Neural progenitor cell (in vitro differentiated cells): ENCODE data around the gene OPHN1. TPM values are rescaled to one million over a fixed set of nuclear protein-coding genes. Genes with fewer than 3 reads are reported as not detected.
"Not testable (repeated sequence)": the region's sequence is repeated elsewhere in the genome, so short reads cannot be mapped to it uniquely, and the experiment has no call there.

ENCODE experiments used
- DNase-seq: peaks from one replicate; pipeline ENCODE4 v3.0.0-alpha.2; 2016; ENCODE audit warnings: low spot score
- H2AFZ ChIP-seq: fragments of 200-600 bp; sonication (generic); replicated peaks from 2 replicates; pipeline ENCODE4 v1.6.1; 2016; ENCODE audit warnings: antibody characterized with exemption
- H3F3A ChIP-seq: fragments of 200-600 bp; sonication (generic); 2 replicates; pipeline ENCODE4 v1.6.1; 2016; ENCODE audit warnings: antibody characterized with exemption, low read depth
- H3K27ac ChIP-seq: fragments of 200-600 bp; sonication (generic); 2 replicates; pipeline ENCODE4 v1.5.1; 2016; ENCODE audit warnings: mild to moderate bottlenecking
- H3K27me3 ChIP-seq: fragments of 200-600 bp; sonication (generic); 2 replicates; pipeline ENCODE4 v1.6.1; 2016; ENCODE audit warnings: mild to moderate bottlenecking, moderate library complexity
- H3K36me3 ChIP-seq: fragments of 200-600 bp; sonication (generic); 2 replicates; pipeline ENCODE4 v1.5.1; 2016
- H3K4me1 ChIP-seq: fragments of 200-600 bp; sonication (generic); 2 replicates; pipeline ENCODE4 v1.6.1; 2016; ENCODE audit warnings: mixed run types
- H3K4me2 ChIP-seq: fragments of 200-600 bp; sonication (generic); 2 replicates; pipeline ENCODE4 v1.6.1; 2016
- H3K4me3 ChIP-seq: fragments of 200-600 bp; sonication (generic); 2 replicates; pipeline ENCODE4 v1.5.1; 2016
- H3K79me2 ChIP-seq: fragments of 200-600 bp; sonication (generic); 2 replicates; pipeline ENCODE4 v1.6.1; 2016; ENCODE audit warnings: low read depth
- H3K9ac ChIP-seq: fragments of 200-600 bp; sonication (generic); 2 replicates; pipeline ENCODE4 v1.6.1; 2016
- H3K9me3 ChIP-seq: fragments of 200-600 bp; sonication (generic); 2 replicates; pipeline ENCODE4 v1.5.1; 2016; ENCODE audit warnings: low read depth
- H4K20me1 ChIP-seq: fragments of 200-600 bp; sonication (generic); 2 replicates; pipeline ENCODE4 v1.6.1; 2016; ENCODE audit warnings: low read depth
- H3K27ac Mint-ChIP-seq: 3 replicates; pipeline ENCODE4 v1.8.0; 2021; ENCODE audit warnings: mixed read lengths
- H3K27me3 Mint-ChIP-seq: 2 replicates; pipeline ENCODE4 v1.8.0; 2022; ENCODE audit warnings: low read depth, mild to moderate bottlenecking, inconsistent platforms, moderate library complexity, mixed read lengths; ENCODE audit not compliant: insufficient read depth
- H3K36me3 Mint-ChIP-seq: 3 replicates; pipeline ENCODE4 v1.8.0; 2021; ENCODE audit warnings: mixed read lengths
- H3K4me1 Mint-ChIP-seq: 3 replicates; pipeline ENCODE4 v1.8.0; 2021; ENCODE audit warnings: mixed read lengths
- H3K4me3 Mint-ChIP-seq: 3 replicates; pipeline ENCODE4 v1.8.0; 2021; ENCODE audit warnings: mild to moderate bottlenecking, moderate library complexity, mixed read lengths
- H3K9me3 Mint-ChIP-seq: 3 replicates; pipeline ENCODE4 v1.8.0; 2020; ENCODE audit warnings: mixed read lengths
- CTCF ChIP-seq: fragments of 200-600 bp; sonication (generic); IDR thresholded peaks from 2 replicates; pipeline ENCODE4 v1.5.1; 2017; ENCODE audit warnings: antibody characterized with exemption, mild to moderate bottlenecking
- EZH2 ChIP-seq: fragments of 200-600 bp; sonication (generic); IDR thresholded peaks from 2 replicates; pipeline ENCODE4 v1.6.1; 2017; ENCODE audit warnings: antibody characterized with exemption, mild to moderate bottlenecking, moderate library complexity
- EZH2phosphoT487 ChIP-seq: fragments of 200-600 bp; sonication (generic); IDR thresholded peaks from 2 replicates; pipeline ENCODE4 v1.6.1; 2017; ENCODE audit warnings: antibody characterized with exemption
- total RNA-seq: library from RNA; depleted of rRNA; stranded (reverse); fragments of >200 nt; gene quantifications from 2 replicates; pipeline ENCODE4 v1.2.3, GENCODE V29; 2015; ENCODE audit warnings: low replicate concordance

Gene OPHN1
- total RNA-seq, 1 donor from 2014 or later: 4.5 TPM

GRCh38 chrX:68083510-68083909, 349.8 kb downstream of the OPHN1 start:
- Histone ChIP-seq H3K27me3 (no peaks in the 10 kb centered on the region), H3K79me2 (no peaks in the 10 kb centered on the region), H3K4me1 (no peaks in the 10 kb centered on the region), H2AFZ (no peak overlapping the region), H3K9ac (no peak overlapping the region), H3F3A (no peaks in the 10 kb centered on the region), H3K4me3 (no peak overlapping the region), H4K20me1 (no peaks in the 10 kb centered on the region), H3K9me3 (no peaks in the 10 kb centered on the region), H3K4me2 (no peak overlapping the region), H3K27ac (no peak overlapping the region), H3K36me3 (no peaks in the 10 kb centered on the region)
- TF ChIP-seq EZH2phosphoT487 (no peak), EZH2 (no peak), CTCF (no peak)
- Mint-ChIP-seq H3K27me3 (no peaks in the 10 kb centered on the region), H3K4me1 (no peaks in the 10 kb centered on the region), H3K9me3 (no peaks in the 10 kb centered on the region), H3K36me3 (no peaks in the 10 kb centered on the region), H3K27ac (no peak overlapping the region), H3K4me3 (no peak overlapping the region)
- no peak for DNase-seq

GRCh38 chrX:68079961-68080360, 353.3 kb downstream of the OPHN1 start:
- Mint-ChIP-seq H3K4me3 (no peak overlapping the region), H3K27me3 (no peaks in the 10 kb centered on the region), H3K36me3 (no peaks in the 10 kb centered on the region), H3K4me1 (no peaks in the 10 kb centered on the region), H3K27ac (no peak overlapping the region), H3K9me3 (no peaks in the 10 kb centered on the region)
- no peak overlapping the region for H3K4me2 ChIP-seq
- no peaks in the 10 kb centered on the region for H3K79me2 ChIP-seq
- TF ChIP-seq EZH2: no peak
- no peak for TF ChIP-seq CTCF
- no peak for TF ChIP-seq EZH2phosphoT487
- no peaks in the 10 kb centered on the region for H3K4me1 ChIP-seq
- H3K27me3 ChIP-seq: no peaks in the 10 kb centered on the region
- H3K4me3 ChIP-seq: no peak overlapping the region
- H3K27ac ChIP-seq: no peak overlapping the region
- DNase-seq: no peak
- H3K36me3 ChIP-seq: no peaks in the 10 kb centered on the region
- no peak overlapping the region for H2AFZ ChIP-seq
- no peaks in the 10 kb centered on the region for H3F3A ChIP-seq
- H4K20me1 ChIP-seq: no peaks in the 10 kb centered on the region
- no peaks in the 10 kb centered on the region for H3K9me3 ChIP-seq
- H3K9ac ChIP-seq: no peak overlapping the region

GRCh38 chrX:68078801-68079200, 354.5 kb downstream of the OPHN1 start:
- H3K4me3 ChIP-seq, H3K9me3 Mint-ChIP-seq, H3K9ac ChIP-seq, H3K79me2 ChIP-seq, H3K36me3 ChIP-seq, DNase-seq, H3K4me1 ChIP-seq, H3K27me3 Mint-ChIP-seq, H3K4me2 ChIP-seq, H4K20me1 ChIP-seq, H3K27me3 ChIP-seq, H3K9me3 ChIP-seq, H3F3A ChIP-seq, H3K27ac ChIP-seq, H3K36me3 Mint-ChIP-seq, H3K4me1 Mint-ChIP-seq, H3K4me3 Mint-ChIP-seq, H2AFZ ChIP-seq, H3K27ac Mint-ChIP-seq: not testable (repeated sequence)

- Histone ChIP-seq H3F3A (no peaks in the 10 kb centered on the region), H3K4me2 (no peak overlapping the region), H2AFZ (no peak overlapping the region), H3K27ac (no peak overlapping the region), H3K27me3 (no peaks in the 10 kb centered on the region), H3K36me3 (no peaks in the 10 kb centered on the region), H4K20me1 (no peaks in the 10 kb centered on the region), H3K9me3 (no peaks in the 10 kb centered on the region), H3K79me2 (no peaks in the 10 kb centered on the region), H3K9ac (no peak overlapping the region), H3K4me3 (no peak overlapping the region), H3K4me1 (no peaks in the 10 kb centered on the region)
- Mint-ChIP-seq H3K27ac (no peak overlapping the region), H3K4me3 (no peak overlapping the region), H3K27me3 (no peaks in the 10 kb centered on the region), H3K4me1 (no peaks in the 10 kb centered on the region), H3K36me3 (no peaks in the 10 kb centered on the region), H3K9me3 (no peaks in the 10 kb centered on the region)
- DNase-seq: no peak
- TF ChIP-seq EZH2phosphoT487 (no peak), CTCF (no peak), EZH2 (no peak)
These were observed 355.9 kb downstream of the OPHN1 start for GRCh38 chrX:68077378-68077777.
